Spleen (tissue), 7 donors: ENCODE measurements around the gene ACSL5.

Source experiments
- CTCF ChIP-seq, 11 experiments: fragments of 200-600 bp in 7 of 11; fragments of 450-650 bp in 4 of 11; sonication (generic) in 4 of 11; IDR thresholded peaks in 8 of 11; conservative IDR thresholded peaks in 3 of 11; 1 replicate in 7 of 11; 2 replicates in 4 of 11; pipeline versions ENCODE4 v1.4.0 to v1.8.0; 2016 to 2021; ENCODE audit warnings: antibody characterized with exemption in 11 of 11, inconsistent platforms in 4 of 11, mild to moderate bottlenecking in 1 of 11
- POLR2A ChIP-seq, 3 donors: fragments of 450-650 bp; IDR thresholded peaks; one replicate each; pipeline ENCODE4 v1.5.1; 2017; ENCODE audit warnings: antibody characterized with exemption in 3 of 3, mild to moderate bottlenecking in 1 of 3
- POLR2AphosphoS5 ChIP-seq, 3 donors: sonication (generic); formaldehyde crosslinking; IDR thresholded peaks; one replicate each; pipeline ENCODE4 v1.5.1; 2017; ENCODE audit warnings: antibody characterized with exemption in 3 of 3
- donor health status: DM: no; HTN: no; CAD: no; lungs with moderate emphysema.
- donor health status: DM: no; HTN: no; CAD: no.
- donor health status: DM: no; HTN: no; CAD: no.

- TF ChIP-seq POLR2A (IDR thresholded peaks at IDR 0.05) (no peak), CTCF (IDR thresholded peaks at IDR 0.05 in 8 of 11, conservative IDR thresholded peaks at IDR 0.05 in 3 of 11) (no peak), POLR2AphosphoS5 (IDR thresholded peaks at IDR 0.05) (no peak)
Measured at GRCh38 chr10:112359606-112360307, 14.2 kb upstream of the ACSL5 start.
